Choroid plexus epithelial cell (primary cell): Measurements from ENCODE around the gene HNF1B.

Experiments used
- DNase-seq: peaks from one replicate; pipeline ENCODE4 v3.0.0-alpha.2; 2010; ENCODE audit warnings: low read depth
- H3K4me3 ChIP-seq: 2 replicates; pipeline ENCODE4 v1.5.1; 2011; ENCODE audit warnings: low read depth, mild to moderate bottlenecking, control low read depth, low read length, moderate library complexity
- TF ChIP-seq, protein P1 (sequence below): conservative IDR thresholded peaks from 2 replicates; pipeline ENCODE4 v1.5.1; 2011; ENCODE audit warnings: low read depth, mild to moderate bottlenecking, control low read depth, inconsistent platforms, low read length, moderate library complexity

Gene HNF1B

DNA sequence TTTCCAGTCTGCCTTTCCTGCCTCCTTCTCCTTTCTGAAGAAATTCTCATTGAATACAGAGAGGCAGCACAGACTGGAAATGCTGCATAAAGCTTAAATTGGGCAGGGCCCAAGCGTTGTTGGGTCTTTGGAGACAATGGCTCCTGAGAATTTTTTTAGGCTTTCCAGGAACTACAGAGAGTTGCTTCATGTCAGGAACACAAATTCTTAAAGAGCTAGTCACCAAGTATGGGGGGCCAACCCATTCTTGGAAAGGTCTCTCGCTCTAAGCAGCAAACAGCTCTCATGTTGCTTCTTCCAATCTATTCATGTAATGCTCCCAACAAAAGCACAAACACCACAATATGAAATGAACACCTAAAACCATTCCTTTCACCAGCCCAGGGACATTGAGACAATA is 6.9 kb downstream of the HNF1B start:
- H3K4me3 ChIP-seq, result no peak overlapping the region
- peak; percentile 57 for DNase-seq
- TF ChIP-seq, protein P1, sequence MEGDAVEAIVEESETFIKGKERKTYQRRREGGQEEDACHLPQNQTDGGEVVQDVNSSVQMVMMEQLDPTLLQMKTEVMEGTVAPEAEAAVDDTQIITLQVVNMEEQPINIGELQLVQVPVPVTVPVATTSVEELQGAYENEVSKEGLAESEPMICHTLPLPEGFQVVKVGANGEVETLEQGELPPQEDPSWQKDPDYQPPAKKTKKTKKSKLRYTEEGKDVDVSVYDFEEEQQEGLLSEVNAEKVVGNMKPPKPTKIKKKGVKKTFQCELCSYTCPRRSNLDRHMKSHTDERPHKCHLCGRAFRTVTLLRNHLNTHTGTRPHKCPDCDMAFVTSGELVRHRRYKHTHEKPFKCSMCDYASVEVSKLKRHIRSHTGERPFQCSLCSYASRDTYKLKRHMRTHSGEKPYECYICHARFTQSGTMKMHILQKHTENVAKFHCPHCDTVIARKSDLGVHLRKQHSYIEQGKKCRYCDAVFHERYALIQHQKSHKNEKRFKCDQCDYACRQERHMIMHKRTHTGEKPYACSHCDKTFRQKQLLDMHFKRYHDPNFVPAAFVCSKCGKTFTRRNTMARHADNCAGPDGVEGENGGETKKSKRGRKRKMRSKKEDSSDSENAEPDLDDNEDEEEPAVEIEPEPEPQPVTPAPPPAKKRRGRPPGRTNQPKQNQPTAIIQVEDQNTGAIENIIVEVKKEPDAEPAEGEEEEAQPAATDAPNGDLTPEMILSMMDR, result no peak

GRCh38 chr17:37737081-37737480 is 7.8 kb downstream of the HNF1B start:
- TF ChIP-seq, protein P1, result peak; percentile 37
- H3K4me3 ChIP-seq, result no peak overlapping the region
- DNase-seq, result peak; percentile 41

DNA sequence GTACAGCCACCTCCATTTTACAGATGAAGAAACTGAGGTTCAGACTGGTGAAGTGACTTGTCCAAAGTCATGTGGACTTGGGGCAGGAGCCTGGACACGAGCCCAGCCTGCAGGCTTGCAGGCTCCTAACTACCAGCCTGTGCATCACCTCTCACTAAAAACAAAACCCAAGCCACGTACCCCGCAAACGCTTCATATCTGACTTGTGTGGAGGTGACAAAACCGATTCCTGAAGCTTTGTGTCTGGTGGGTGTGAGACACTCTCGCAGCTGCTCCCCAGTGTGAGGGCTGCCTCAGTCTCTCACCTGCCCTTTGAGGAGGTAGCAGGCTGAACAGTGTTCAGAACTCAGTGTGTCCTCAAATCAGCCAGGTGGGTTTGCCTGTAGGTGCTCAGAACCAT is 8.4 kb downstream of the HNF1B start:
- TF ChIP-seq, protein P1, result no peak
- DNase-seq, result no peak
- H3K4me3 ChIP-seq, result no peak overlapping the region

DNA sequence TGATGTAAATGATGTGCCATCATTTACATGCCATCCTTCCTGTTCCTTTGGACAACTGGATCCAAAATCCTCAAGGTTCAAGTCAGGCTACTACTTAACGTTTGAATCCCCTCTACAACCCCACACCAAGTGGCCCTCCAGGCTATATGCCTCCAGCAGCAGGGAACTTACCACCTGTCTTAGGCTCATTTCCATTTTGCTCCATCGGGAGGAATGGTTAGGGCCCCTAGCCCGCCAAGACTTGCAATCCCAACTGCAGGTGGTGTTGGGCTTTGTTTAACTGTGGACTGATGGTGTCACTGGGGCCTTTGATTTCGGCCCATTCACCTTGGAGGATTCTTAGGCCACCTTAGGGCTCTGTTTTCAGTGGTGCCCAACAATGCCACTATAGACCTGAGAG is 9.7 kb downstream of the HNF1B start:
- DNase-seq, result no peak
- TF ChIP-seq, protein P1, result no peak
- no peak overlapping the region for H3K4me3 ChIP-seq

DNA sequence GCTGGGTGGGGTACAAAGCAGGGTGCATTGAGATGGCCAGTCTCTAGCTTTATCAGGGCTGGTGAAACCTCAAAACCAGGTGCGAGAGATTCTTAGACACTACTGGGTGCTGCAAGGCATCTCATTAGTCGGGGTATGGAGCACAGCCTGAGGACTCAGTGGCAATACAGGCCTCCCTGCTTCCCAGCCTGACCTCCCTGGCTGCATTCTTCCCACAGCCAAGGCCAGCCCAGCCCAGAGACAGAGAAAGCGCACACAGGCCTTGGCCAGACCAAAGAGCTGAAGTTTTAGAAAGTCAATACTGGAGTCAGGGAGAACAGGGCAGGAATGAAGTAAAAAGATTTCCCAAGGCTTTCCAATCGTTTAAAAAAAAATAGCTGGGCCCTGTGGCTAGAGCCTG is 12.5 kb downstream of the HNF1B start:
- no peak overlapping the region for H3K4me3 ChIP-seq
- no peak for DNase-seq
- TF ChIP-seq, protein P1, result no peak

DNA sequence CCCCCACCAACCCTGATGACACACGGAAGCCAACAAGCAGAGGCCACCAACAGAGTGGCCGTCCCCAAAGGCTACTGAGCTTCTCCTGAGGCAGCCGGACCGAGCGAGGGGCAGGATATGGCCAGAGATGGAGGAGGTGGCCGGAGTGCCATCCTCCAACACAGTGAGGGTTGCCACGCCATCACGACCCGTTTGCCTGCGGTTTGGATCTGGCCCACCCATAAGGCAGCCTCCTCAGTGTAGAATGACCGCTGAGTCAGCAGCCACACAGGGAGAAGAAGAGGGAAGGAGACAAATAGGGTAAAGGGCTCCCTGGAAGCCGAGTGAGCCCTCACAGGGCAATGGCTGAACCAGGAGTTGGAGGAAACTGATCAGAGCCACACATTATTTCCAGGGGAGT is 13.8 kb downstream of the HNF1B start:
- TF ChIP-seq, protein P1, result no peak
- no peak for DNase-seq
- H3K4me3 ChIP-seq, result no peak overlapping the region

DNA sequence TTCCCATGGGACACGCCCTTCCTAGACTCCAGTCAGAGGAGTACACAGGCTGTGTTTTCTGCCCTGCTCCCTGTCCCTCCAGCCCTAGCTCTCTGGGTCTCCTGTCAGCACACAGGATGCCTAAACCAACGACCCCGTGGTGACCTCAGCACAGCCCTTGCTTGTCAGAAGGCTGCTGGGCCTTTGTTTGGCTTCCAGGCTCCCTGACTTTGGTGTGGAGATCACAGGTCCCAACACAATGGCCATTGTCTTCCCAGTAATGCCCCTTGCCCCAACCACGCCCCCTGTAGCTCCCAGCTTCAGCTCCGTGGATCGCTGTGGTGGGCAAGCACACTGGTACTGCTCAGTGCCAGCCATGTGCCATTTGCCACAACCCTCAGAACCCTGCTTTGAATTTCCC is 15.0 kb downstream of the HNF1B start:
- no peak overlapping the region for H3K4me3 ChIP-seq
- DNase-seq, result no peak
- TF ChIP-seq, protein P1, result no peak
